ENCODE results near the gene PIAS2. TPM values are rescaled to one million over a fixed set of nuclear protein-coding genes. Genes with fewer than 3 reads are reported as not detected.

PIAS2 gene
- total and polyA plus RNA-seq, 2 experiments from 2014 or later = 30.3 to 54.2 TPM

- H3K36me3 Mint-ChIP-seq (ENCODE audit: low read depth) = no peaks in the 10 kb centered on the region
- Histone ChIP-seq H3K79me2 (replicated peaks; ENCODE audit: insufficient read depth) (no peaks in the 10 kb centered on the region), H3F3A (replicated peaks; ENCODE audit: low read depth) (no peaks in the 10 kb centered on the region), H3K9me2 (ENCODE audit: insufficient read depth) (no peaks in the 10 kb centered on the region), H3K4me3 (no peak overlapping the region), H4K20me1 (replicated peaks; ENCODE audit: insufficient read depth) (no peaks in the 10 kb centered on the region), H3K27ac (ENCODE audit: low read depth) (no peak overlapping the region), H2AFZ (no peak overlapping the region), H3K4me1 (ENCODE audit: insufficient read depth) (peaks cover 10% of the 10 kb centered on the region), H3K27me3 (ENCODE audit: insufficient read depth) (no peaks in the 10 kb centered on the region), H3K36me3 (ENCODE audit: insufficient read depth) (no peaks in the 10 kb centered on the region), H3K4me2 (no peak overlapping the region)
- DNase-seq (ENCODE audit: low spot score) (no peak), ATAC-seq (no peak)
- no peaks in the 10 kb centered on the region for H3K27me3 Mint-ChIP-seq (ENCODE audit: insufficient read depth, low read depth, poor library complexity)
- no peak overlapping the region for H3K27ac Mint-ChIP-seq
- H3K4me3 Mint-ChIP-seq = no peak overlapping the region
- peaks cover 12% of the 10 kb centered on the region for H3K4me1 Mint-ChIP-seq
- TF ChIP-seq ZNF331 (CRISPR knock-in tag; IDR thresholded peaks at IDR 0.05; ENCODE audit: low read depth) (no peak), ETS1 (IDR thresholded peaks at IDR 0.05) (no peak), NANOG (IDR thresholded peaks at IDR 0.05; ENCODE audit: borderline replicate concordance) (no peak), ZNF114 (CRISPR knock-in tag; IDR thresholded peaks at IDR 0.05) (no peak), JUNB (IDR thresholded peaks at IDR 0.05; ENCODE audit: unreplicated experiment) (no peak), STAT1 (IDR thresholded peaks at IDR 0.05; ENCODE audit: unreplicated experiment) (no peak), CREB1 (CRISPR knock-in tag; IDR thresholded peaks at IDR 0.05; ENCODE audit: low read depth) (no peak), POLR2AphosphoS5 (IDR thresholded peaks at IDR 0.05; ENCODE audit: low read depth) (no peak), EZH2 (IDR thresholded peaks at IDR 0.05; ENCODE audit: low read depth, unreplicated experiment) (no peak)
- TF ChIP-seq, protein P1, sequence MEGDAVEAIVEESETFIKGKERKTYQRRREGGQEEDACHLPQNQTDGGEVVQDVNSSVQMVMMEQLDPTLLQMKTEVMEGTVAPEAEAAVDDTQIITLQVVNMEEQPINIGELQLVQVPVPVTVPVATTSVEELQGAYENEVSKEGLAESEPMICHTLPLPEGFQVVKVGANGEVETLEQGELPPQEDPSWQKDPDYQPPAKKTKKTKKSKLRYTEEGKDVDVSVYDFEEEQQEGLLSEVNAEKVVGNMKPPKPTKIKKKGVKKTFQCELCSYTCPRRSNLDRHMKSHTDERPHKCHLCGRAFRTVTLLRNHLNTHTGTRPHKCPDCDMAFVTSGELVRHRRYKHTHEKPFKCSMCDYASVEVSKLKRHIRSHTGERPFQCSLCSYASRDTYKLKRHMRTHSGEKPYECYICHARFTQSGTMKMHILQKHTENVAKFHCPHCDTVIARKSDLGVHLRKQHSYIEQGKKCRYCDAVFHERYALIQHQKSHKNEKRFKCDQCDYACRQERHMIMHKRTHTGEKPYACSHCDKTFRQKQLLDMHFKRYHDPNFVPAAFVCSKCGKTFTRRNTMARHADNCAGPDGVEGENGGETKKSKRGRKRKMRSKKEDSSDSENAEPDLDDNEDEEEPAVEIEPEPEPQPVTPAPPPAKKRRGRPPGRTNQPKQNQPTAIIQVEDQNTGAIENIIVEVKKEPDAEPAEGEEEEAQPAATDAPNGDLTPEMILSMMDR (conservative IDR thresholded peaks at IDR 0.05; ENCODE audit: low read depth in 2 of 2) = no peak
- TF ChIP-seq, protein P2, sequence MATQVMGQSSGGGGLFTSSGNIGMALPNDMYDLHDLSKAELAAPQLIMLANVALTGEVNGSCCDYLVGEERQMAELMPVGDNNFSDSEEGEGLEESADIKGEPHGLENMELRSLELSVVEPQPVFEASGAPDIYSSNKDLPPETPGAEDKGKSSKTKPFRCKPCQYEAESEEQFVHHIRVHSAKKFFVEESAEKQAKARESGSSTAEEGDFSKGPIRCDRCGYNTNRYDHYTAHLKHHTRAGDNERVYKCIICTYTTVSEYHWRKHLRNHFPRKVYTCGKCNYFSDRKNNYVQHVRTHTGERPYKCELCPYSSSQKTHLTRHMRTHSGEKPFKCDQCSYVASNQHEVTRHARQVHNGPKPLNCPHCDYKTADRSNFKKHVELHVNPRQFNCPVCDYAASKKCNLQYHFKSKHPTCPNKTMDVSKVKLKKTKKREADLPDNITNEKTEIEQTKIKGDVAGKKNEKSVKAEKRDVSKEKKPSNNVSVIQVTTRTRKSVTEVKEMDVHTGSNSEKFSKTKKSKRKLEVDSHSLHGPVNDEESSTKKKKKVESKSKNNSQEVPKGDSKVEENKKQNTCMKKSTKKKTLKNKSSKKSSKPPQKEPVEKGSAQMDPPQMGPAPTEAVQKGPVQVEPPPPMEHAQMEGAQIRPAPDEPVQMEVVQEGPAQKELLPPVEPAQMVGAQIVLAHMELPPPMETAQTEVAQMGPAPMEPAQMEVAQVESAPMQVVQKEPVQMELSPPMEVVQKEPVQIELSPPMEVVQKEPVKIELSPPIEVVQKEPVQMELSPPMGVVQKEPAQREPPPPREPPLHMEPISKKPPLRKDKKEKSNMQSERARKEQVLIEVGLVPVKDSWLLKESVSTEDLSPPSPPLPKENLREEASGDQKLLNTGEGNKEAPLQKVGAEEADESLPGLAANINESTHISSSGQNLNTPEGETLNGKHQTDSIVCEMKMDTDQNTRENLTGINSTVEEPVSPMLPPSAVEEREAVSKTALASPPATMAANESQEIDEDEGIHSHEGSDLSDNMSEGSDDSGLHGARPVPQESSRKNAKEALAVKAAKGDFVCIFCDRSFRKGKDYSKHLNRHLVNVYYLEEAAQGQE (IDR thresholded peaks at IDR 0.05; ENCODE audit: unreplicated experiment) = no peak
- TF ChIP-seq, protein P3, sequence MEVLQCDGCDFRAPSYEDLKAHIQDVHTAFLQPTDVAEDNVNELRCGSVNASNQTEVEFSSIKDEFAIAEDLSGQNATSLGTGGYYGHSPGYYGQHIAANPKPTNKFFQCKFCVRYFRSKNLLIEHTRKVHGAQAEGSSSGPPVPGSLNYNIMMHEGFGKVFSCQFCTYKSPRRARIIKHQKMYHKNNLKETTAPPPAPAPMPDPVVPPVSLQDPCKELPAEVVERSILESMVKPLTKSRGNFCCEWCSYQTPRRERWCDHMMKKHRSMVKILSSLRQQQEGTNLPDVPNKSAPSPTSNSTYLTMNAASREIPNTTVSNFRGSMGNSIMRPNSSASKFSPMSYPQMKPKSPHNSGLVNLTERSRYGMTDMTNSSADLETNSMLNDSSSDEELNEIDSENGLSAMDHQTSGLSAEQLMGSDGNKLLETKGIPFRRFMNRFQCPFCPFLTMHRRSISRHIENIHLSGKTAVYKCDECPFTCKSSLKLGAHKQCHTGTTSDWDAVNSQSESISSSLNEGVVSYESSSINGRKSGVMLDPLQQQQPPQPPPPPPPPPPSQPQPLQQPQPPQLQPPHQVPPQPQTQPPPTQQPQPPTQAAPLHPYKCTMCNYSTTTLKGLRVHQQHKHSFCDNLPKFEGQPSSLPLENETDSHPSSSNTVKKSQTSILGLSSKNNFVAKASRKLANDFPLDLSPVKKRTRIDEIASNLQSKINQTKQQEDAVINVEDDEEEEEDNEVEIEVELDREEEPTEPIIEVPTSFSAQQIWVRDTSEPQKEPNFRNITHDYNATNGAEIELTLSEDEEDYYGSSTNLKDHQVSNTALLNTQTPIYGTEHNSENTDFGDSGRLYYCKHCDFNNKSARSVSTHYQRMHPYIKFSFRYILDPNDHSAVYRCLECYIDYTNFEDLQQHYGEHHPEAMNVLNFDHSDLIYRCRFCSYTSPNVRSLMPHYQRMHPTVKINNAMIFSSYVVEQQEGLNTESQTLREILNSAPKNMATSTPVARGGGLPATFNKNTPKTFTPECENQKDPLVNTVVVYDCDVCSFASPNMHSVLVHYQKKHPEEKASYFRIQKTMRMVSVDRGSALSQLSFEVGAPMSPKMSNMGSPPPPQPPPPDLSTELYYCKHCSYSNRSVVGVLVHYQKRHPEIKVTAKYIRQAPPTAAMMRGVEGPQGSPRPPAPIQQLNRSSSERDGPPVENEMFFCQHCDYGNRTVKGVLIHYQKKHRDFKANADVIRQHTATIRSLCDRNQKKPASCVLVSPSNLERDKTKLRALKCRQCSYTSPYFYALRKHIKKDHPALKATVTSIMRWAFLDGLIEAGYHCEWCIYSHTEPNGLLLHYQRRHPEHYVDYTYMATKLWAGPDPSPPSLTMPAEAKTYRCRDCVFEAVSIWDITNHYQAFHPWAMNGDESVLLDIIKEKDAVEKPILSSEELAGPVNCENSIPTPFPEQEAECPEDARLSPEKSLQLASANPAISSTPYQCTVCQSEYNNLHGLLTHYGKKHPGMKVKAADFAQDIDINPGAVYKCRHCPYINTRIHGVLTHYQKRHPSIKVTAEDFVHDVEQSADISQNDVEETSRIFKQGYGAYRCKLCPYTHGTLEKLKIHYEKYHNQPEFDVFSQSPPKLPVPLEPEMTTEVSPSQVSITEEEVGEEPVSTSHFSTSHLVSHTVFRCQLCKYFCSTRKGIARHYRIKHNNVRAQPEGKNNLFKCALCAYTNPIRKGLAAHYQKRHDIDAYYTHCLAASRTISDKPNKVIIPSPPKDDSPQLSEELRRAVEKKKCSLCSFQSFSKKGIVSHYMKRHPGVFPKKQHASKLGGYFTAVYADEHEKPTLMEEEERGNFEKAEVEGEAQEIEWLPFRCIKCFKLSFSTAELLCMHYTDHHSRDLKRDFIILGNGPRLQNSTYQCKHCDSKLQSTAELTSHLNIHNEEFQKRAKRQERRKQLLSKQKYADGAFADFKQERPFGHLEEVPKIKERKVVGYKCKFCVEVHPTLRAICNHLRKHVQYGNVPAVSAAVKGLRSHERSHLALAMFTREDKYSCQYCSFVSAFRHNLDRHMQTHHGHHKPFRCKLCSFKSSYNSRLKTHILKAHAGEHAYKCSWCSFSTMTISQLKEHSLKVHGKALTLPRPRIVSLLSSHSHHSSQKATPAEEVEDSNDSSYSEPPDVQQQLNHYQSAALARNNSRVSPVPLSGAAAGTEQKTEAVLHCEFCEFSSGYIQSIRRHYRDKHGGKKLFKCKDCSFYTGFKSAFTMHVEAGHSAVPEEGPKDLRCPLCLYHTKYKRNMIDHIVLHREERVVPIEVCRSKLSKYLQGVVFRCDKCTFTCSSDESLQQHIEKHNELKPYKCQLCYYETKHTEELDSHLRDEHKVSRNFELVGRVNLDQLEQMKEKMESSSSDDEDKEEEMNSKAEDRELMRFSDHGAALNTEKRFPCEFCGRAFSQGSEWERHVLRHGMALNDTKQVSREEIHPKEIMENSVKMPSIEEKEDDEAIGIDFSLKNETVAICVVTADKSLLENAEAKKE (CRISPR knock-in tag; IDR thresholded peaks at IDR 0.05) = no peak
- H3K9me3 Mint-ChIP-seq = no peaks in the 10 kb centered on the region
These were observed 25.3 kb upstream of the PIAS2 start for GRCh38 chr18:46942646-46943045.
